HL-60 (cell line): ENCODE data around the gene OR8G5.

Experiments used
- DNase-seq, 2 experiments: peaks; one replicate each; pipeline ENCODE4 v3.0.0-alpha.2; 2010 to 2020; ENCODE audit warnings: low read depth in 1 of 2, low spot score in 1 of 2
- H3K27ac ChIP-seq: fragments of 250-450 bp; sonication (Bioruptor Pico); replicated peaks from 2 replicates; pipeline ENCODE4 v1.5.1; 2020; ENCODE audit warnings: mild to moderate bottlenecking, moderate library complexity
- H3K27me3 ChIP-seq: fragments of 250-450 bp; sonication (Bioruptor Pico); 2 replicates; pipeline ENCODE4 v1.5.1; 2021; ENCODE audit warnings: mild to moderate bottlenecking, moderate library complexity; ENCODE audit not compliant: insufficient read depth, poor library complexity, severe bottlenecking
- H3K4me3 ChIP-seq: replicated peaks from 2 replicates; pipeline ENCODE4 v1.5.1; 2011; ENCODE audit warnings: mild to moderate bottlenecking, control low read depth, low read length; ENCODE audit not compliant: insufficient read depth
- GABPA ChIP-seq: IDR thresholded peaks from 2 replicates; pipeline ENCODE4 v1.6.1; 2012; ENCODE audit warnings: low read depth
- POLR2AphosphoS5 ChIP-seq: IDR thresholded peaks from 2 replicates; pipeline ENCODE4 v1.6.1; 2012; ENCODE audit warnings: low read depth
- SPI1 ChIP-seq: IDR thresholded peaks from 2 replicates; pipeline ENCODE4 v1.6.1; 2012; ENCODE audit warnings: low read depth, mild to moderate bottlenecking, borderline replicate concordance
- TF ChIP-seq, protein P1 (sequence below): IDR thresholded peaks from 2 replicates; pipeline ENCODE4 v1.6.1; 2012; ENCODE audit warnings: low read depth; ENCODE audit not compliant: insufficient replicate concordance
- TF ChIP-seq, protein P2 (sequence below): IDR thresholded peaks from one replicate; pipeline ENCODE4 v1.5.1; 2011; ENCODE audit warnings: low read length, control low read depth, inconsistent platforms; ENCODE audit not compliant: insufficient read depth

The OR8G5 gene

GRCh38 chr11:124274000-124274399, 17.8 kb downstream of the OR8G5 start:
- Histone ChIP-seq H3K4me3 (no peak overlapping the region), H3K27ac (no peak overlapping the region), H3K27me3 (no peaks in the 10 kb centered on the region)
- TF ChIP-seq POLR2AphosphoS5, result no peak
- TF ChIP-seq GABPA, result no peak
- no peak for TF ChIP-seq SPI1
- TF ChIP-seq, protein P1, sequence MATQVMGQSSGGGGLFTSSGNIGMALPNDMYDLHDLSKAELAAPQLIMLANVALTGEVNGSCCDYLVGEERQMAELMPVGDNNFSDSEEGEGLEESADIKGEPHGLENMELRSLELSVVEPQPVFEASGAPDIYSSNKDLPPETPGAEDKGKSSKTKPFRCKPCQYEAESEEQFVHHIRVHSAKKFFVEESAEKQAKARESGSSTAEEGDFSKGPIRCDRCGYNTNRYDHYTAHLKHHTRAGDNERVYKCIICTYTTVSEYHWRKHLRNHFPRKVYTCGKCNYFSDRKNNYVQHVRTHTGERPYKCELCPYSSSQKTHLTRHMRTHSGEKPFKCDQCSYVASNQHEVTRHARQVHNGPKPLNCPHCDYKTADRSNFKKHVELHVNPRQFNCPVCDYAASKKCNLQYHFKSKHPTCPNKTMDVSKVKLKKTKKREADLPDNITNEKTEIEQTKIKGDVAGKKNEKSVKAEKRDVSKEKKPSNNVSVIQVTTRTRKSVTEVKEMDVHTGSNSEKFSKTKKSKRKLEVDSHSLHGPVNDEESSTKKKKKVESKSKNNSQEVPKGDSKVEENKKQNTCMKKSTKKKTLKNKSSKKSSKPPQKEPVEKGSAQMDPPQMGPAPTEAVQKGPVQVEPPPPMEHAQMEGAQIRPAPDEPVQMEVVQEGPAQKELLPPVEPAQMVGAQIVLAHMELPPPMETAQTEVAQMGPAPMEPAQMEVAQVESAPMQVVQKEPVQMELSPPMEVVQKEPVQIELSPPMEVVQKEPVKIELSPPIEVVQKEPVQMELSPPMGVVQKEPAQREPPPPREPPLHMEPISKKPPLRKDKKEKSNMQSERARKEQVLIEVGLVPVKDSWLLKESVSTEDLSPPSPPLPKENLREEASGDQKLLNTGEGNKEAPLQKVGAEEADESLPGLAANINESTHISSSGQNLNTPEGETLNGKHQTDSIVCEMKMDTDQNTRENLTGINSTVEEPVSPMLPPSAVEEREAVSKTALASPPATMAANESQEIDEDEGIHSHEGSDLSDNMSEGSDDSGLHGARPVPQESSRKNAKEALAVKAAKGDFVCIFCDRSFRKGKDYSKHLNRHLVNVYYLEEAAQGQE, result no peak
- TF ChIP-seq, protein P2, sequence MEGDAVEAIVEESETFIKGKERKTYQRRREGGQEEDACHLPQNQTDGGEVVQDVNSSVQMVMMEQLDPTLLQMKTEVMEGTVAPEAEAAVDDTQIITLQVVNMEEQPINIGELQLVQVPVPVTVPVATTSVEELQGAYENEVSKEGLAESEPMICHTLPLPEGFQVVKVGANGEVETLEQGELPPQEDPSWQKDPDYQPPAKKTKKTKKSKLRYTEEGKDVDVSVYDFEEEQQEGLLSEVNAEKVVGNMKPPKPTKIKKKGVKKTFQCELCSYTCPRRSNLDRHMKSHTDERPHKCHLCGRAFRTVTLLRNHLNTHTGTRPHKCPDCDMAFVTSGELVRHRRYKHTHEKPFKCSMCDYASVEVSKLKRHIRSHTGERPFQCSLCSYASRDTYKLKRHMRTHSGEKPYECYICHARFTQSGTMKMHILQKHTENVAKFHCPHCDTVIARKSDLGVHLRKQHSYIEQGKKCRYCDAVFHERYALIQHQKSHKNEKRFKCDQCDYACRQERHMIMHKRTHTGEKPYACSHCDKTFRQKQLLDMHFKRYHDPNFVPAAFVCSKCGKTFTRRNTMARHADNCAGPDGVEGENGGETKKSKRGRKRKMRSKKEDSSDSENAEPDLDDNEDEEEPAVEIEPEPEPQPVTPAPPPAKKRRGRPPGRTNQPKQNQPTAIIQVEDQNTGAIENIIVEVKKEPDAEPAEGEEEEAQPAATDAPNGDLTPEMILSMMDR, result no peak
- DNase-seq, result no peak

DNA sequence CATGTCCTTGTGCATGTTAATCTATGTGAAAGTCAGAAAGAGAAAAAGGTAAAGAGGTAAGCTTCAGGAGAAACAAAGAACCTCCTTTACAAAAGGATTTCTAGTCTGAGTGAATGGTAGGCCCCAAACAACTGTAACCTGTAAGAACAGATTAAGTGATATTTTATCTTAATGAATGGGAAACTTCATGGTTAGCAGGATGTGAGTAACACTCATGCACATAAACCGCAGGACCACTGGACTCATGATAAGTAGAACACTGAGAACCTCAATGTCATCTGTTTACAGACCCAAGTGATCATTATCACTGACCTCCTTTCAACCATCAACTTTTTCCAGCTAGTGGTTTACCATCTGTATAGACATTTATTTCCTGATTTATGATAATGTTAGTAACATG, 19.9 kb downstream of the OR8G5 start:
- Histone ChIP-seq H3K27ac (no peak overlapping the region), H3K27me3 (no peaks in the 10 kb centered on the region), H3K4me3 (no peak overlapping the region)
- TF ChIP-seq GABPA (no peak), POLR2AphosphoS5 (no peak), SPI1 (no peak)
- TF ChIP-seq, protein P1, result no peak
- TF ChIP-seq, protein P2, result no peak
- DNase-seq, result no peak

DNA sequence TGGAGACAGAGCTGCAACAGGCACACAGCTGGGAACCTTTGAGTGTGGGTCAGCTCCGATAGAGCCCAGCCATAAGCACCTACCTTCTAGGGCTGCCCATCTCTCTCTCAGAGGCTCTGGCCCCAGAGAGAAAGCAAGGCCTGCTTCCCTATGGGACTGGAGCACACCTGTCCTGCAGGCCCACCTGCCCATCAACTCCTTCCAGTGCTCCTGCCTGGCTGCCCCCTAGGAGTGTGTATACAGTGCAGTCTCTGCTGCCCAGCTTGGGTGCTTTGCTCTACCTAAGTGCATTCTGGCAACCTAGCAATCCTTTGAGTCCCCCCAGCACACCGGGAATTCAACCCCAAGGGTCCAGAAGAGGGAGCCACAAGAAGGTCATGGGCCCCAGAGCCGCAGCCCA, 21.0 kb downstream of the OR8G5 start:
- Histone ChIP-seq H3K27ac (no peak overlapping the region), H3K27me3 (no peaks in the 10 kb centered on the region), H3K4me3 (no peak overlapping the region)
- no peak for TF ChIP-seq POLR2AphosphoS5
- no peak for TF ChIP-seq SPI1
- DNase-seq, result no peak

DNA sequence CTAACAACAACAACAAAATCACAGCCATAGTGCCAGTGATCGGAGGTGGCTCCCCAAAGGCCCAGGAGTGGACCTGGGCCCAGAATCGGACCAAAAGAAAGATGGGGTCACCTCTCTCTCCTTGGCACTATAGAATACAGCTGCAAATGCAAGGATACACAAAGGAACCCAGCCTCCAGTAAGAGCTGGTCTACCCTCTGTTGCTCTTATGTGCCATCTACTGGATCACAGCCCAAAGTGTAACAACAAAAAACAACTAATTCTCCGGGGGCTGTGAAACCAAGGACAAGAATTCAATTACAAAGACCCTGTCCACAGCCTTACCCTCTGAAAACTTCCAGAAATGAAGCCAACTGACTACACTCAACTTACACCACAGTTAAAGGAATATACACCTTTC, 21.6 kb downstream of the OR8G5 start:
- Histone ChIP-seq H3K27me3 (no peaks in the 10 kb centered on the region), H3K4me3 (no peak overlapping the region), H3K27ac (no peak overlapping the region)
- DNase-seq, result peak in 1 of 2 experiments; percentile 19
- TF ChIP-seq GABPA (no peak), POLR2AphosphoS5 (no peak), SPI1 (no peak)
- TF ChIP-seq, protein P2, result peak; percentile 8
- TF ChIP-seq, protein P1, result no peak
